ENCODE data around the gene TSPAN18.

GRCh38 chr11:44944853-44945235 is 218.1 kb downstream of the TSPAN18 start:
- no peak for TF ChIP-seq CTCF (IDR thresholded peaks at IDR 0.05)
- no peak for TF ChIP-seq POLR2A (IDR thresholded peaks at IDR 0.05)
- TF ChIP-seq EP300 (IDR thresholded peaks at IDR 0.05) = no peak

All from tibial nerve (tissue), 4 donors.